Cardiac septum (tissue), 1 donor: Measurements from ENCODE around the gene GM2A. TPM values are rescaled to one million over a fixed set of nuclear protein-coding genes. Genes with fewer than 3 reads are reported as not detected.
"Not testable (repeated sequence)": the region's sequence is repeated elsewhere in the genome, so short reads cannot be mapped to it uniquely, and the experiment has no call there.

Experiments
- DNase-seq: peaks from one replicate; pipeline ENCODE4 v3.0.0-alpha.2; 2020; ENCODE audit warnings: low spot score
- intact Hi-C: fragments of 100-400 bp; cut with DNase I; formaldehyde crosslinking; loops from one replicate; pipeline ENCODE4 v1.14.0; 2022
- total RNA-seq: library from RNA; stranded (reverse); fragmentation: NEBNext Ultra II Directional; extraction: Animal tissue kit (Norgen Biotek cat#: 25700); gene quantifications from one replicate; pipeline ENCODE4 v1.2.1, GENCODE V29; 2021
- donor health status: DM: no; HTN: no; CAD: no.

Gene GM2A
- total RNA-seq, 1 donor from 2014 or later = 29.4 TPM

DNA sequence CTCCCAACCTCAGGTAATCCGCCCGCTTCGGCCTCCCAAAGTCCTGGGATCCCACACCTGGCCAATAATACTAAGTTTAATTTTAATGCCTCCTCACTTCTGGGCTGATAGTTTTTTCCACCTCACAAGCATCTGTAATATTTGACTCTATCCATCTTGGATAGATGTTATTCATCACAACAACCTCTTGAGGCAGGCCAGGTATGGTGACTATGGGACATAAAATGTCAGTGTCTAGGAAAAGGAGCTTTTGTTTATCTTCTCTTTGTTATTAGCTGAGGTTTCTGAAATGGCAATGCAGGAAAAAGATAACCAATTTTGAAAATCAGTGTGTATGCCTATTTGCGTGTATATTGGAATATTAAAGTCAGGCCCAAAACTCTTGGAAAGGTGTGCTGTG is 27.9 kb upstream of the GM2A start:
- DNase-seq = no peak
- intact Hi-C loops = no loop called here

DNA sequence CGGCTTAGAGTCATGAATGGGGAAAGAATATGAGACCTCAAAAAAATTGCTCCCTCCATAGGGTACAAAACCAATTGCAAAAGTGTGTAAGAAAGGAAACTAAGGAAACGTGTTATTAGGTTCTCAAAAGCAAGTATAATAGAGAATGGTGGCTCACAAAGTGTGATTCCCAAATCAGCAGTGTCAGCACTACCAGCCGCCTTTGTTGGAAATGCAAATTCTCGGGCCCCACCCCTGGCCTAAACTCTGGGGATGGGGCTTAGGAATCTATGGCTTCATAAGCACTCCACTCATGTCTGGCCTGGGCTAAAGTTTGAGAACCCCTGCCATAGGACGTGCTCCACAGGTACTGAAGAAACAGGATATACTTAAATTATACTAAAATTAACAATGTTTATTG is 27.5 kb upstream of the GM2A start:
- intact Hi-C loops = no loop called here
- no peak for DNase-seq

DNA sequence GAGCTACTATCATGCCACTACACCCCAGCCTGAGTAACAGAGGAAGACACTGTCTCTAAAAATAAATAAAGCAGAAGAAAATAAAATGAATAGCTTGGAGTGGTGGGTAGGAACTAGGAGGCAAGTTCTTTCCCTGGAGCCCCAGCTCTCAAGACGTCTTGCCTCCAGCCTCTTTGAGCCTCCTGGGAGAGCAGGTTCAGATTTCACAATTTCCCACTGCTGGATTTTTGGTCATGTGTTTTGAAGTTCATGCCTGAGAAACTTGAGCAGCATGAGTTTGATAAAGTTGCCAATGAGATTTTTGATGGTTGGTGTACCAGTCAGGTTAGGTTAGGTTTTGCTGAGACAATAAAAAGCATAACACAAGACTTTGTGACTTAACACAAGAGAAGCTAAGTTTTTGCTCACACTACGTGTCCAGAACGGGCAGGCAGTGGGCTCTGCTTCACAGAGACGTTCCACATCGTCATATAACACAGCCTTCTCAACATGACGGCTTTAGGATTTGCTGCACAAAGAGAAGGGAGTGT is 25.0 kb upstream of the GM2A start:
- intact Hi-C loops = no loop called here
- DNase-seq = no peak

DNA sequence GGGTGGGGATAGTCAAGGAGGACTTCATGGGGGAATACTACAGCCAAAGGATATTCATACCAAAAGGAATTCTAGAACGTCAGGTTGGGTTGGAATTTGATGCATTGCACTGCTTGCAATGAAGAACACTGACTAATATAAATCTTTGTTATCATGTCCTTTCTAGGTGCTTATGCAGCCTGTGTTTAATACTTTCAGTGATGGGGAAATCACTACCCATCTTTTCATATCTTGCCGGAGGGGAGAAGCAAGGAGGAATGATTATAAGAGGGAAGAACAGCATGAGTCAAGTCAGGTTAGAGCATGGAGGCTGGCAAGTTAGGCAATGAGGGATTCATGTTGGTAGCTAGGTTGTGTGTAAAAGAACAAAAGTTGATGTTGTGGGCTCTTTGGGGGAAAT is 24.0 kb upstream of the GM2A start:
- intact Hi-C loops = no loop called here
- DNase-seq = no peak

DNA sequence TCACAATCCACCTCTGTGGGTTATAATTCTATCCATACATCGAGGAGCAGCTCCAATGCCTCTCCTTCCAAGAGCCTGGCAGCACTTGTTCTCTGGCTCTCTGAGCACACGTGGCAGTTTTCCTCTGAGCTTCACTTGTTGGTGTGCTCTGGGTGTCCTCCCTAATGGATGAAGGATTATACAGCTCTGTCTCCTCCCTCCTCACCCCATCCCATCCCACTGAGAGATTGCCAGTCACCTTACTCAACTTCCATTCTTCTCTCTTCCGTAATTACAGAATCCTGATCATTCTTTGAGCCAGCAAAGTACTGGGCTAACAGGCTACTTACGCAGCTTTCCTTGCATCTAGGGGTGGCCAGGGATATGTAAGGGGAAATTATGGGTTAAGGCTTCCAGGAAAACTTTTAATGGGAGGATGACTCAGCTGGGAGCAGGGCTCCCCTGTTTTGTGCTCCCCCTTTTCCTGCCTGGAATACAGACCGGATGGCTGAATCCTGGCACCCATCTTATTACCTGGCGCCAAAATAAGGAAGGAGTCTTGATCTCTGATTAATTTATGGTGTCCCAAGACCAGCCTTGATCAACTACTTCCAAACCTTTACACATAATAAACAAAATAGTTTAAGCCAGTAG is 22.8 kb upstream of the GM2A start:
- DNase-seq = no peak

DNA sequence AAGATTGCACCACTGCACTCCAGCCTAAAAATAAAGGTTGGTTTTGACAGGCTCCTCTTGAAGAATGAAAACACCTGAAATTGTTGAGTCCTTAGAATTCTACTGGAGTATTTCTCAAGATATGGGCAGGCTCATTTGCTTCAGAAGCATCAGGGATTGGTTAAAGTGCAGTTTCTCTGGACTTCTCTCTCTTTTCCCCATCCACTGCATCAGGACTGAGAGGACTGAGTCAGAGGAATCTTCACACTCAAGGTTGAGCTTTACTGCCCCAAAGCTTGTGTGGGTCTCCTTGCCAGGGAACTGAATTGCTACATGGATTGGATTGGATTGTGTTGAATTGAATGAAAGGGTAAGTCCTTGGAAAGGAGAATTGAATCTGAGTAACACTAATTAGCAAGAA is 21.6 kb upstream of the GM2A start:
- intact Hi-C loops = no loop called here
- DNase-seq = no peak

More for the DNA sequence above, 22.8 kb upstream of the GM2A start:
- intact Hi-C loops = no loop called here

DNA sequence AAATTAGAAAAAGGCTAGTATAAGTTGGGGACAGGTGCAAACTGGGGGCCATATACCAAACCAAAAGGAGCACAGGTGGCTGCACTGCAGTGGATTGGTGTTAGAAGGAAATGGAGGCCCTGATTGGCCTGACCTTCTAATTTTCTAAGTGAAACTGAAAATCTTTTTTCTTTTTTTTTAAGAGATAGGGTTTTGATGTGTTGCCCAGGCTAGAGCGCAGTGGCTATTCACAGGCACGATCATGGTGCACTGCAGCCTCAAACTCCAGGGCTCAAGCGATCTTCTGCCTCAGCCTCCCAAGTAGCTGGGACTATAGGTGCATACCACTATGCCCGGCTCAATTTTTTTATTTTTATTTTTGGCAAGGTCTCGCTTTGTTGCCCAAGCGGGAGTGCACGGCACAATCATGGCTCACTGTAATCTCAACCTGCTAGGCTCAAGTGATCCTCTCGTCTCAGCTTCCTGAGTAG is 19.3 kb upstream of the GM2A start:
- DNase-seq = no peak
- intact Hi-C loops = loop anchor here (1.0 kb wide), 1 partner anchor 9 kb away; the partner anchor contains the start of gene CCDC69

DNA sequence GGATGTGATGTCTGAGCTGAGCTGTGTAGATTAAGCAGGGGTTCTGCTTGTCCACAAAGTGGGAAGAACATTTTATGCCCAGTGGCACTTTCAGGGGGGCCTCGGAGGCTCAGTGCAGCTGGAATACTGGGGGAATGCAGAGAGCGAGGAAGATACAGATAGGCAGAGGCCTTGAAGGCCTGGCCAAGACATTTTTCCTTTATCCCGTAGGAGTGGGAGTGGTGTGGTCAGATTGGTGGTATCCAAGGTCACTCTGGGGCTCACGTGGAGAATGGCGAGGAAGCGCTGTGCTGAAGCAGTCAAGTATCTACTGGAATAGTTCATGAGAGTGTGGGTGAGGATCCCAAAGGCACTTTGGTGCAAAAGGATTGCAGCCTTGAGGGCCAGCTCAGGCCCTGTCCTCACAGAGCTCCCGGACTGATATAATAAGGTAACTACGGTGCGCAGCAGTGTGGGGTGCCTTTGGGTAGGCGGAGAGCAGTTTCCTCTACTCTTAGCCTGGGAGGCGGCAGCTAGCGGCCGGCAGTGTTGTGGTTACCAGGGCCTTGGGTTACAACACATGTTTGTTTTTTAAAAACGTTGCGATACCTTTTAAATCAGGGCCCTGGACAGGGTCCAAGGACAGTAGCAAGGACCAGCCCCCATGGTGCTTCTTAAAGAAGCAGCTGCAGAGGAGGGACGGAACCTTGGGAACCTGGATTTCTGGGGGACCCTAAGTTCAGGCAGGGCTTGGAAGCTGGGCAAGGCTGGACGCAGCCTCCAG is 18.3 kb upstream of the GM2A start:
- intact Hi-C loops = loop anchor here (1.0 to 5.0 kb wide), 3 partner anchors 10 to 92 kb away; partner anchors contain the start of genes ANXA6 and CCDC69
- peak; percentile 86 for DNase-seq

DNA sequence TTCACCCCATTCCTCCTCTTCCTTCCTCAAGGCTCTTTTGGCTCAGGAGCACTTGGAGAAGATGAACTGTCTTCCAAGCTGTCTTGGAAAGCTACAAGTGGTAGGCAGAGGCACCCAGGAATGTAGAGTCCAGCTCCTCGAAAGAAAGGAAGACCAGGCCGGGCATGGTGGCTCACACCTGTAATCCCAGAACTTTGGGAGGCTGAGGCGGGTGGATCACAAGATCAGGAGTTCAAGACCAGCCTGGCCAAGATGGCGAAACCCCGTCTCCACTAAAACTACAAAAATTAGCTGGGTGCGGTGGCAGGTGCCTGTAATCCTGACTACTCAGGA is 17.8 kb upstream of the GM2A start:
- intact Hi-C loops = loop anchor here (5.0 kb wide), 2 partner anchors 78 to 93 kb away; partner anchors contain the start of gene ANXA6

DNA sequence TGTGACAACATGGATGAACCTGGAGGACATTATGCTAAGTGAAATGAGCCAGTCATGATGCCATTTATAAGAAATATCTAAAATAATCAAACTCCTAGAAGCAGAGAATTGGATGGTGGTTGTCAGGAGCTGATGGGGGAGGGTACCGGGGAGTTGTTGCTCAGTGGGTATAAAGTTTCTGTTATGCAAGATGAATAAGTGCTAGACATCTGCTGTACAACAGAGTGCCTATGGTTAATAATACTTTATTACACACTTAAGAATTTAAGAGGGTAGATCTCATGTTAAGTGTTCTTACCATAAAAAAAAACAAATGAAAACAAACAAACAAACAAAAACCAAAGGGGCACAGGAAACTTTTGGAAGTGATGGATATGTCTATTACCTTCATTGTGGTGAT is 16.1 kb upstream of the GM2A start:
- intact Hi-C loops = loop anchor here (5.0 kb wide), 2 partner anchors 80 to 95 kb away; partner anchors contain the start of gene ANXA6
- no peak for DNase-seq

More for the DNA sequence above, 17.8 kb upstream of the GM2A start:
- not testable (repeated sequence) for DNase-seq

DNA sequence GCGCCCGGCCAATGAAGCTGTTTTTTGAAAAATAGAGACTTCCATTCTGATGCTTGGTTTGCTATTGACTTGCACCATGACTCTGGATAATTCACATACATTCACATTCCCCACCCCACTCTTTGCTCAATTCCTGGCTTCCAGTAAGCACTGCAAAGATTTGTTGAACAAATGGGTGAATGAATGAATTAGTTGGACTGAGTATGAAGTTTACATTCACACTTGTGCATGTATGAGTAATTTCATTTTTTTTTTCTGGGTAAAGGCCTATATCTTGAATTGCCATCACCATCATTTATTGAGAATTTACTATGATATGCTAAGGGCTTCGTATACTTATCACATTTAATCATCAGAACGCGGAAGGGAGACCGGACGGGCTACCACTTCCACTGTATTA is 15.3 kb upstream of the GM2A start:
- intact Hi-C loops = loop anchor here (1.0 to 5.0 kb wide), 3 partner anchors 80 to 111 kb away; partner anchors contain the start of gene ANXA6
- no peak for DNase-seq

DNA sequence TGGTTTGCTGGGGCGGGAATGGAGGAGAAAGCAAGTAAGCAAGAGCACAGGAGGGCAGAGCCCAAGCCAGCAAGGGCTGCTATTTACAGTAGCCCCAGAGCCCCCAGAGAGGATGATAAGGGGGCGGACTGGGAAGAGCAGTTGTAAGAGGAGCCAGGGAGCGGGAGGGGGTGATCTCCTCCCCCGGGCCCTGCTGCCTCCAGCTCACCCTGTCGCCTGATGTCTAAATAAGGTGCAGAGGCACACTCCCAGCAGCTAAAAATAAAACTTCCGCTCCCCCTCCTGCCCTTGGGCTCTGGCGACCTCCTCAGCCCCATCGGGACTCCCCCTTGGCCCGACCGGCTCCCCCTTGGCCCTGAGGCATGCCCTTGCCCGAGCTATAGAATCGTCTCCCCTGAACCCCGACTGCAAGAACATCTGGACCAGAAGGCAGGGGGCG is 14.7 kb upstream of the GM2A start:
- DNase-seq = peak; percentile 82
- intact Hi-C loops = loop anchor here (1.0 to 5.0 kb wide), 3 partner anchors 81 to 112 kb away; partner anchors contain the start of gene ANXA6

DNA sequence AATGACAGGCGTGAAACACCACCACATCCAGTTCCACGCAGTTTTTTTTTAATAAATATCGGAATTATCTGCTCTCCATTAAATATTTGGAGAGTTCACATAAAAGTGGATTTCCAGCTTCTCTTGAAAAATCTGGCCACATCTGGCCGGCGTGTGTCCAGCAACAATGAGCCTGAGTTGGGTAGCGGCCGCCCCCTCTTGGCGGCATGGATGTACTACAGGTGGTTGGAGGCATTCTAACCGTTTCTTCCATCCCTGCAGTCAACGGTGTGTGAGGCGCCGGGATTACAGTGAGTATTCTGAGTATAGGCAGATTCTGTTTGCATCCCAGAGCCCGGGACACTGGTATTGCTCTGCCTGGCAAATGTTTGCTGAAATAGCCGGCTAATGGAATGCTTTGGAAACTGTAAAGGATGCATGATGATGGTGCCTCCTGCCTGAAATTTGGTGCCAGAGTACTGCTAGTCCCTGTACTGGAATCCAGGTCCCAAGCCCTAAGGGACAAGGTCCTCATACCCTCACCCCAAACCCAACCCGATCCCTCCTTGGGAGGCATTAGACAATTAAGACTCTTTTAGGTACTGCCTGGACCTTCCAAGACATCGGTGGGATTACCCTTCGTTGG is 13.6 kb upstream of the GM2A start:
- DNase-seq = peak; percentile 94
- intact Hi-C loops = loop anchor here (5.0 kb wide), 2 partner anchors 82 to 97 kb away; partner anchors contain the start of gene ANXA6

DNA sequence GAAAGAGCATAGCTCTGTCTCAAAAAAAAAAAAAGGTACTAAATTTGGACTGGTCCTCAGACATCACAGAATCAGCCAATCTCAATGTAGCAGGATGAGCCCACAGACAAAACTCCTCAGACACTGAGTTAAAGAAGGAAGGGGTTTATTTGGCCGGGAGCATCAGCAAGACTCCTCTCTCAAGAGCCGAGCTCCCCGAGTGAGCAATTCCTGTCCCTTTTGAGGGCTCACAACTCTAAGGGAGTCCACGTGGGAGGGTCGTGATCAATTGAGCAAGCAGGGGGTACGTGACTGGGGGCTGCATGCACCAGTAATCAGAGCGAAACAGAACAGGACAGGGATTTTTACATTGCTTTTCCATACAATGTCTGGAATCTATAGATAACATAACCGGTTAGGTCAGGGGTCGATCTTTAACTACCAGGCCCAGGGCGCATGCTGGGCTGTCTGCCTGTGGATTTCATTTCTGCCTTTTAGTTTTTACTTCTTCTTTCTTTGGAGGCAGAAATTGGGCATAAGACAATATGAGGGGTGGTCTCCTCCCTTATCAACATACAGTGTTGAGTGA is 12.6 kb upstream of the GM2A start:
- DNase-seq, intact Hi-C loops: not testable (repeated sequence)

DNA sequence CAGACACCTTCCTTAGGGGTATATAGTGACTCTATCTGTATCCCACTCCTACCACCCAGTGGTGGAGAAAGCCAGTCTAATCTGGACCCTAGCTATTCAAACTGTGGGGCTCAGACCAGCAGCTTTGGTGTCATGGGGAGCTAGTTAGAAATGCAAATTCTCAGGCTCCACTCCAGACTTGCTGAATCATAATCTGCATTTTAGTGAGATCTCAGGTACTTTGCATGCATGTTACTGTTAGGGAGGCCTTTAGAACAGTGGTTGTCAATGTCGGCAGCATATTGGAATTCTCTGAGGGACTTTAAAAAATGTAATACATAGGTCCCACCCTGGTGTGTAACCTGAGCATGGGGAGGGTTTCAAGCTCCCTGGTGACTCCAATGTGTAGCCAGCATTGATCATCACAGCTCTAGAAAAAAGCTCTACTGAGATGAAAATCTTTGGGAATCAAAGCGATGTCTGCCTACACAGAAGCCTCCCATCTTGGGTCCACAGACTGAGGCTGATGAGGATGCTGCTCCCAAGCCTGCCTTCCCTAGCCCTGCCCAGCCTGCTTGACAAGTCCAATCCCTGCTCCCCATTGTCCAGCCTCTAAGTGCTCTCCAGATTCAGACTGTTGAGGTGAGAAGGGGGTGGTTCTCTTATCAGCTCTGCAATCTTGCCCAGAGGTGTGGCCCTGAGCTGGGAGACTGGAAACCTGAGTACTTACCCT is 11.9 kb upstream of the GM2A start:
- intact Hi-C loops = no loop called here
- no peak for DNase-seq

DNA sequence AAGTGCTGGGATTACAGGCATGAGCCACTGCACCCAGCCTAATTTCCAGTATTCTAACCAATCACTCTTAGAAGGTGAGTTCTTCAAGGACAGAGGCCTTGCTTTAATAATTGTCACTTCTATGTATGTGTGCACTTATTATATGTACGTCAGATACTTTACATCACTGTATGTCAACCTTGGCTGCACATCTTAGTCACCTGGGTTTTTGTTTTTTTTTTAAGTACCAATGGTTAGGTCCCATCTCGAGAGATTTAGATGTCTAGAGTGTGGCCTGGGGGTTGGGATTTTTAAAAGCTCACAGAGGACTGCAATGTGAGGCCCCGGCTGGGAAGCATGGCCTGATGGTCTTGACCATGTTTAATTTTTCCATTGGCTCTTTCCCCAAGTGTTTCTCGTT is 9.9 kb upstream of the GM2A start:
- DNase-seq = no peak
- intact Hi-C loops = no loop called here

DNA sequence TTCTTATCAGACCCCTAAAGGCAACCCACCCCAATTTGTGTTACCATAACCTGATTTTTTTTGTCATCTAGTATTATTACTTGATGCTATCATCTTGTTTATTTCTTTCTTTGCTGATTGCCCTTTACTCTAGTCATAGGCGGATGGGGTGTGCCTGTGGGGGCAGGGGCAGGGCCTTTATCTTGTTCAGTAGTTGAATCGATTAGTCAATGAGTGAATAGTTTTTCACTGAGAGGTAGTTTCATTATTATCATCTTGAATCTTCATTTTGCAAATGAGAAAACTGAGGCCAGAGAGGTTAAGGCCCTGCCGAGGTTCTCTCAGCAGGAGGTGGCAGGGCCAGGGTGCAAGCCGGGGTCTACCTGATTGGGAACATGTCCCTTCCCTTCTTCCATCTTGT is 9.4 kb upstream of the GM2A start:
- intact Hi-C loops = no loop called here
- no peak for DNase-seq

DNA sequence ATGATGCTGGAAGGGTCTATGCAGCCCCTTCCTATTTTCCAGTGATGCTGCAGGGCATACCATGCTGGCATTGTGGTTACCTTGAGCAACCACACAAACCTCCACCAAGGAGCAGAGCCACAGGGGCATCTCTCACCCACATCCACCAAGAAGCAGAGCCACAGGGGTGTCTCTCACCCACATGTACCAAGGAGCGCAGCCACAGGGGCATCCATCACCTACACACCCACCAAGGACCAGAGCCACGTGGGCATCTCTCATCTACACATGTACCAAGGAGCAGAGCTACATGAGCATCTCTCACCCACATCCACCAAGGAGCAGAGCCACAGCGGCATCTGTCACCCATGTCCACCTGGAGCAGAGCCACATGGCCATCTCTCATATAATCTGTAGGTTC is 8.8 kb upstream of the GM2A start:
- intact Hi-C loops = no loop called here
- no peak for DNase-seq

DNA sequence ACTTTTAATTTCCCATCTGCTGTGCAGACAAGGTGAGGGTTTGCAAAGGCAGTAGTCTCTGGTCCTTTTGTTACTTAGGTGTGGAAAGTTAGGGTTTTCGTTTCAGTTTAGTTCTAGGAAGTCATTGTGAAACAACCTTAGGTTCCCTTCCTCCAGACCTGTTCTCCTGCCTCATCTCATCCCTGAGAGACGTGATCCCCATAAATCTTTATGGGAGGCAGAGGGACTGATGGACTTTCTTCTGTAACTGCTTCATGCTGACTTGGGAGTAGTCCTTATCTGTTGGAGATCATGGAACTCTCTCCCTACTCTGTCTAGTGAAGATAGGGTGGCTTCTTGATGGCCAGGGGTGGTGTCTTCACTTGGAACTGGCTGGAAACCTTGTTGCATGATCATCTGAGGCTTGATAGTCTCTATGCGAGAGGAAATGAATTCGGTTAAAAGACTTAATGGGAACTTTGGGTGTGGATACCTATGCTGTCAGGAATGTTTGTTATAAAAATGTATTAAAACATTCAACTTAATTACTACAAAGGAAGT is 7.2 kb upstream of the GM2A start:
- no peak for DNase-seq
- intact Hi-C loops = no loop called here
